Trophoblast cell (in vitro differentiated cells and primary cell): ENCODE results near the gene TMEM26.

Source experiments
- DNase-seq, 2 donors: peaks; one replicate each; pipeline ENCODE4 v3.0.0-alpha.2; 2016
- H2AFZ ChIP-seq: 2 replicates; pipeline ENCODE4 v1.6.1; 2013; ENCODE audit warnings: low read length, moderate library complexity, mild to moderate bottlenecking; ENCODE audit not compliant: insufficient read depth, poor library complexity
- H2AK5ac ChIP-seq: 2 replicates; pipeline ENCODE4 v1.6.1; 2013; ENCODE audit warnings: mild to moderate bottlenecking, low read length
- H2BK120ac ChIP-seq: 2 replicates; pipeline ENCODE4 v1.6.1; 2013; ENCODE audit warnings: low read length, mild to moderate bottlenecking, moderate library complexity; ENCODE audit not compliant: insufficient read depth, poor library complexity
- H2BK12ac ChIP-seq: 2 replicates; pipeline ENCODE4 v1.6.1; 2013; ENCODE audit warnings: mild to moderate bottlenecking, low read length, moderate library complexity
- H2BK5ac ChIP-seq: 2 replicates; pipeline ENCODE4 v1.6.1; 2013; ENCODE audit warnings: low read length, low read depth, moderate library complexity, mild to moderate bottlenecking; ENCODE audit not compliant: poor library complexity
- H3K14ac ChIP-seq: 2 replicates; pipeline ENCODE4 v1.6.1; 2013; ENCODE audit warnings: mild to moderate bottlenecking, low read length
- H3K18ac ChIP-seq: 2 replicates; pipeline ENCODE4 v1.6.1; 2013; ENCODE audit warnings: mild to moderate bottlenecking, low read length
- H3K23ac ChIP-seq: 2 replicates; pipeline ENCODE4 v1.6.1; 2013; ENCODE audit warnings: low read length
- H3K27ac ChIP-seq: 2 replicates; pipeline ENCODE4 v1.5.1; 2013; ENCODE audit warnings: low read depth, mild to moderate bottlenecking, inconsistent platforms, low read length, moderate library complexity
- H3K27me3 ChIP-seq: 2 replicates; pipeline ENCODE4 v1.6.1; 2013; ENCODE audit warnings: inconsistent platforms, mild to moderate bottlenecking, low read length, moderate library complexity; ENCODE audit not compliant: insufficient read depth
- H3K36me3 ChIP-seq, 2 experiments: 1 replicate in 1 of 2; 2 replicates in 1 of 2; pipeline ENCODE4 v1.6.1; 2013; ENCODE audit warnings: low read length in 2 of 2, mild to moderate bottlenecking in 2 of 2, moderate library complexity in 1 of 2; ENCODE audit not compliant: insufficient read depth in 2 of 2, control insufficient read depth in 1 of 2
- H3K4ac ChIP-seq: 2 replicates; pipeline ENCODE4 v1.6.1; 2013; ENCODE audit warnings: low read depth, mild to moderate bottlenecking, low read length, moderate library complexity
- H3K4me1 ChIP-seq, 2 experiments: 1 replicate in 1 of 2; 2 replicates in 1 of 2; pipeline ENCODE4 v1.6.1; 2013; ENCODE audit warnings: low read length in 2 of 2, mild to moderate bottlenecking in 2 of 2, moderate library complexity in 1 of 2; ENCODE audit not compliant: insufficient read depth in 2 of 2, control insufficient read depth in 1 of 2
- H3K4me2 ChIP-seq: 2 replicates; pipeline ENCODE4 v1.6.1; 2013; ENCODE audit warnings: inconsistent platforms, mild to moderate bottlenecking, low read length, moderate library complexity
- H3K4me3 ChIP-seq: 2 replicates; pipeline ENCODE4 v1.5.1; 2013; ENCODE audit warnings: mild to moderate bottlenecking, low read depth, low read length, inconsistent platforms
- H3K79me1 ChIP-seq: one replicate; pipeline ENCODE4 v1.6.1; 2013; ENCODE audit warnings: low read length
- H3K79me2 ChIP-seq: 2 replicates; pipeline ENCODE4 v1.6.1; 2013; ENCODE audit warnings: low read length, mild to moderate bottlenecking; ENCODE audit not compliant: control insufficient read depth, insufficient read depth, poor library complexity
- H3K9ac ChIP-seq: 2 replicates; pipeline ENCODE4 v1.6.1; 2013; ENCODE audit warnings: mild to moderate bottlenecking, low read length
- H3K9me3 ChIP-seq: 2 replicates; pipeline ENCODE4 v1.6.1; 2013; ENCODE audit warnings: low read depth, mild to moderate bottlenecking, control low read depth, inconsistent platforms, low read length; ENCODE audit not compliant: insufficient read depth
- H4K12ac ChIP-seq: 2 replicates; pipeline ENCODE4 v1.6.1; 2013; ENCODE audit warnings: low read depth, mild to moderate bottlenecking, low read length, moderate library complexity
- H4K8ac ChIP-seq: 2 replicates; pipeline ENCODE4 v1.6.1; 2013; ENCODE audit warnings: low read depth, mild to moderate bottlenecking, low read length, moderate library complexity
- H4K91ac ChIP-seq: one replicate; pipeline ENCODE4 v1.6.1; 2013; ENCODE audit warnings: low read depth, mild to moderate bottlenecking, low read length, moderate library complexity
- WGBS: extraction: QIAGEN DNeasy Blood & Tissue Kit; methylation state at CpG from one replicate; pipeline ENCODE4 v1.1.7; 2013; ENCODE audit warnings: missing lambda C conversion rate; ENCODE audit not compliant: insufficient read length, insufficient coverage; ENCODE audit errors: extremely low coverage; 5-methylcytosine and 5-hydroxymethylcytosine counted together

TMEM26 gene

GRCh38 chr10:61452151-61452651 is 980 bp downstream of the TMEM26 start:
- H3K4ac ChIP-seq, result no peak overlapping the region
- H3K4me1 ChIP-seq, result peaks cover 12 to 13% of the 10 kb centered on the region in 2 experiments
- no CpG with 5 or more reads among the region's 28 CpGs for WGBS

GRCh38 chr10:61451357-61451756 is 1.8 kb downstream of the TMEM26 start:
- peaks cover 19% of the 10 kb centered on the region for H3K27me3 ChIP-seq
- H2AK5ac ChIP-seq, result no peak overlapping the region
- H3K4me3 ChIP-seq, result no peak overlapping the region
- H3K4me1 ChIP-seq, result peaks cover 12 to 13% of the 10 kb centered on the region in 2 experiments
- H3K4ac ChIP-seq, result no peak overlapping the region
- WGBS, result no CpG with 5 or more reads among the region's 3 CpGs
- no peak overlapping the region for H2AFZ ChIP-seq
- no peak overlapping the region for H3K4me2 ChIP-seq
- H3K79me1 ChIP-seq, result no peaks in the 10 kb centered on the region
- no peak overlapping the region for H3K23ac ChIP-seq
- H3K14ac ChIP-seq, result no peak overlapping the region
- H3K27ac ChIP-seq, result no peak overlapping the region
- H3K18ac ChIP-seq, result no peak overlapping the region
- H2BK5ac ChIP-seq, result no peak overlapping the region
- no peak overlapping the region for H4K12ac ChIP-seq
- H4K8ac ChIP-seq, result no peak overlapping the region
- H2BK12ac ChIP-seq, result no peak overlapping the region
- H3K36me3 ChIP-seq, result no peaks in the 10 kb centered on the region
- peaks cover 7% of the 10 kb centered on the region for H3K9me3 ChIP-seq
- no peak overlapping the region for H3K9ac ChIP-seq
- no peak for DNase-seq
- H4K91ac ChIP-seq, result no peak overlapping the region
- no peaks in the 10 kb centered on the region for H3K79me2 ChIP-seq
- H2BK120ac ChIP-seq, result no peak overlapping the region

More at GRCh38 chr10:61452151-61452651, 980 bp downstream of the TMEM26 start:
- H3K18ac ChIP-seq, result no peak overlapping the region
- no peaks in the 10 kb centered on the region for H3K36me3 ChIP-seq
- no peak overlapping the region for H2AFZ ChIP-seq
- H2AK5ac ChIP-seq, result no peak overlapping the region
- H4K91ac ChIP-seq, result no peak overlapping the region
- H3K9me3 ChIP-seq, result peaks cover 7% of the 10 kb centered on the region
- H3K79me1 ChIP-seq, result no peaks in the 10 kb centered on the region
- DNase-seq, result no peak
- no peak overlapping the region for H3K27ac ChIP-seq
- H3K14ac ChIP-seq, result no peak overlapping the region
- H4K12ac ChIP-seq, result no peak overlapping the region
- H2BK5ac ChIP-seq, result no peak overlapping the region
- peaks cover 19% of the 10 kb centered on the region for H3K27me3 ChIP-seq
- no peak overlapping the region for H2BK12ac ChIP-seq
- H3K9ac ChIP-seq, result no peak overlapping the region
- H3K23ac ChIP-seq, result peak overlapping the region; percentile 31
- H4K8ac ChIP-seq, result no peak overlapping the region
- H2BK120ac ChIP-seq, result no peak overlapping the region
- H3K79me2 ChIP-seq, result no peaks in the 10 kb centered on the region
- peak overlapping the region; percentile 63 for H3K4me3 ChIP-seq
- H3K4me2 ChIP-seq, result peak overlapping the region; percentile 93

GRCh38 chr10:61448841-61449600 is 4.2 kb downstream of the TMEM26 start:
- Histone ChIP-seq H3K18ac (no peak overlapping the region), H3K4me3 (no peak overlapping the region), H3K36me3 (no peaks in the 10 kb centered on the region), H3K9me3 (peaks cover 7% of the 10 kb centered on the region), H4K12ac (no peak overlapping the region), H2BK12ac (no peak overlapping the region), H3K4ac (no peak overlapping the region), H3K27ac (no peak overlapping the region), H4K91ac (no peak overlapping the region), H3K79me2 (no peaks in the 10 kb centered on the region), H3K23ac (no peak overlapping the region), H3K79me1 (no peaks in the 10 kb centered on the region), H3K9ac (no peak overlapping the region), H2BK120ac (no peak overlapping the region), H3K14ac (no peak overlapping the region), H4K8ac (no peak overlapping the region), H3K4me1 (peaks cover 12 to 13% of the 10 kb centered on the region in 2 experiments), H3K27me3 (peaks cover 19% of the 10 kb centered on the region), H2AFZ (no peak overlapping the region), H2BK5ac (no peak overlapping the region), H2AK5ac (no peak overlapping the region), H3K4me2 (no peak overlapping the region)
- no peak for DNase-seq
- no CpG with 5 or more reads among the region's 5 CpGs for WGBS

- Histone ChIP-seq H3K14ac (no peak overlapping the region), H3K4me1 (peaks cover 9% of the 10 kb centered on the region in 2 experiments), H3K79me2 (no peaks in the 10 kb centered on the region), H3K27ac (no peak overlapping the region), H3K9ac (no peak overlapping the region), H3K36me3 (no peaks in the 10 kb centered on the region), H3K9me3 (peaks cover 7% of the 10 kb centered on the region), H4K8ac (no peak overlapping the region), H3K4me2 (no peak overlapping the region), H3K18ac (no peak overlapping the region), H4K12ac (no peak overlapping the region), H3K27me3 (peaks cover 12% of the 10 kb centered on the region), H2AFZ (no peak overlapping the region), H3K4me3 (no peak overlapping the region), H3K4ac (no peak overlapping the region), H3K23ac (no peak overlapping the region), H3K79me1 (no peaks in the 10 kb centered on the region), H2BK5ac (no peak overlapping the region), H2BK120ac (no peak overlapping the region), H4K91ac (no peak overlapping the region), H2BK12ac (no peak overlapping the region), H2AK5ac (no peak overlapping the region)
- no peak for DNase-seq
- WGBS, result no CpG with 5 or more reads among the region's 3 CpGs
These were observed 5.1 kb downstream of the TMEM26 start for GRCh38 chr10:61448091-61448490.
